Activated CD4-positive, CD25-positive, alpha-beta regulatory T cell treated with anti-CD3 and anti-CD28 coated beads, Interleukin-2, amount 50 U/mL, for 72 hours (primary cell): ENCODE results near the gene GAGE12E.
A peak's percentile ranks its signal among the peaks of the same experiment; 100 is the strongest.
"Not testable (repeated sequence)": the region's sequence is repeated elsewhere in the genome, so short reads cannot be mapped to it uniquely, and the experiment has no call there.

ENCODE experiments used
- DNase-seq: peaks from one replicate; pipeline ENCODE4 v3.0.0; 2021

Gene GAGE12E

GRCh38 chrX:49550989-49551388 lies at the start of gene GAGE12E:
Gene GAGE12E (plus strand): TSS chrX:49551289. CDS start chrX:49552444, 1,155 bp downstream.
- not testable (repeated sequence) for DNase-seq

GRCh38 chrX:49531877-49532276 lies 19.2 kb upstream of the GAGE12E start, which contains the start of gene GAGE12C:
Gene GAGE12C (plus strand): TSS chrX:49532177. CDS start chrX:49533332, 1,155 bp downstream.
- not testable (repeated sequence) for DNase-seq

- DNase-seq, result not testable (repeated sequence)
Observed at GRCh38 chrX:49541433-49541832, 9.7 kb upstream of the GAGE12E start, which contains the start of gene GAGE12D. Gene GAGE12D (plus strand): TSS chrX:49541733. CDS start chrX:49542888, 1,155 bp downstream.

GRCh38 chrX:49560542-49560941 lies 9.5 kb downstream of the GAGE12E start, which contains the start of gene GAGE12F:
Gene GAGE12F (plus strand): TSS chrX:49560842. CDS start chrX:49561997, 1,155 bp downstream.
- not testable (repeated sequence) for DNase-seq

GRCh38 chrX:49568728-49569127 lies 17.6 kb downstream of the GAGE12E start:
- DNase-seq, result not testable (repeated sequence)

GRCh38 chrX:49569152-49569551 lies 18.1 kb downstream of the GAGE12E start:
- not testable (repeated sequence) for DNase-seq

GRCh38 chrX:49570100-49570499 lies 19.0 kb downstream of the GAGE12E start, which contains the start of gene GAGE12G:
Gene GAGE12G (plus strand): TSS chrX:49570400. CDS start chrX:49571555, 1,155 bp downstream.
- DNase-seq, result not testable (repeated sequence)

- DNase-seq, result not testable (repeated sequence)
Observed at GRCh38 chrX:49579649-49580048, 28.6 kb downstream of the GAGE12E start, which contains the start of gene GAGE12H. Gene GAGE12H (plus strand): TSS chrX:49579949. CDS start chrX:49581104, 1,155 bp downstream.

- not testable (repeated sequence) for DNase-seq
Observed at GRCh38 chrX:49589196-49589595, 38.1 kb downstream of the GAGE12E start, which contains the start of gene GAGE2A. Gene GAGE2A (plus strand): TSS chrX:49589496. CDS start chrX:49590651, 1,155 bp downstream.

- DNase-seq, result peak; percentile 39
Observed at GRCh38 chrX:49589769-49590478, 38.8 kb downstream of the GAGE12E start.

- DNase-seq, result not testable (repeated sequence)
Observed at GRCh38 chrX:49590488-49590887, 39.4 kb downstream of the GAGE12E start.

- DNase-seq, result not testable (repeated sequence)
Observed at GRCh38 chrX:49598720-49599119, 47.6 kb downstream of the GAGE12E start, which contains the start of gene GAGE1. Gene GAGE1 (plus strand): TSS chrX:49599020. CDS start chrX:49600175, 1,155 bp downstream.
